HCT116 (cell line): Measurements from ENCODE around the gene EXD2. TPM values are rescaled to one million over a fixed set of nuclear protein-coding genes. Genes with fewer than 3 reads are reported as not detected.

Experiments used
- ATAC-seq: fragments of 200-7000 bp; cut with Tn5 transposase; 2 replicates; pipeline ENCODE4 v1.9.1; 2020; ENCODE audit warnings: mild to moderate bottlenecking, moderate library complexity
- BruUV-seq: library from RNA; stranded (reverse); fragments of 400-500 nt; replicated peaks from 2 replicates; lab custom pipeline; 2021; lab: Mats Ljungman, UMichigan
- CTCF ChIA-PET: fragments of 300-600 bp; sonication (Branson Sonifier 250); formaldehyde crosslinking; loops from one replicate; lab custom pipeline; 2021; ENCODE audit warnings: antibody characterized with exemption; lab: Charles Lee
- POLR2A ChIA-PET: fragments of 300-600, 350-600 bp; sonication (Branson Sonifier 250); formaldehyde crosslinking; loops from one replicate; lab custom pipeline; 2021; ENCODE audit warnings: antibody characterized with exemption; lab: Charles Lee
- RAD21 ChIA-PET, 2 experiments: fragments of 300-600 bp; sonication (Branson Sonifier 250); formaldehyde crosslinking; loops; one replicate each; lab custom pipeline; 2023; ENCODE audit warnings: low total read pairs in 2 of 2; ENCODE audit not compliant: uncharacterized antibody in 2 of 2, unreplicated experiment in 2 of 2, low non-redundant PET in 1 of 2; lab: Charles Lee
- DNase-seq: peaks from one replicate; pipeline ENCODE4 v3.0.0-alpha.2; 2010; ENCODE audit warnings: low read depth, low spot score
- H2AFZ ChIP-seq: fragments of 200-600 bp; shearing (Covaris generic), sonication (generic); 2 replicates; pipeline ENCODE4 v1.6.1; 2017; ENCODE audit warnings: low read depth, mixed run types, mixed read lengths, antibody characterized with exemption, low read length; ENCODE audit not compliant: poor library complexity, severe bottlenecking
- H3K27ac ChIP-seq: 2 replicates; pipeline ENCODE4 v1.5.1; 2012; ENCODE audit warnings: low read depth, low read length
- H3K27me3 ChIP-seq: fragments of 200-600 bp; sonication (generic); 2 replicates; pipeline ENCODE4 v1.6.1; 2016; ENCODE audit warnings: mixed run types, low read length, mixed read lengths; ENCODE audit not compliant: insufficient read depth
- H3K36me3 ChIP-seq, 2 experiments: fragments of 200-500 bp in 1 of 2; fragments of 200-600 bp in 1 of 2; sonication (Bioruptor generic) in 1 of 2; sonication (generic) in 1 of 2; 2 replicates each; pipeline versions ENCODE4 v1.5.1 to v1.6.1; 2014 to 2016; ENCODE audit warnings: low read length in 2 of 2, inconsistent platforms in 1 of 2, mixed read lengths in 1 of 2, mixed run types in 1 of 2; ENCODE audit not compliant: insufficient read depth in 2 of 2, control insufficient read depth in 1 of 2
- H3K4me1 ChIP-seq, 2 experiments: fragments of 200-600 bp in 1 of 2; sonication (generic) in 1 of 2; 2 replicates each; pipeline versions ENCODE4 v1.5.1 to v1.6.1; 2012 to 2017; ENCODE audit warnings: low read length in 2 of 2, inconsistent platforms in 1 of 2, mild to moderate bottlenecking in 1 of 2, mixed read lengths in 1 of 2, mixed run types in 1 of 2, moderate library complexity in 1 of 2; ENCODE audit not compliant: insufficient read depth in 2 of 2, control insufficient read depth in 1 of 2
- H3K4me2 ChIP-seq: fragments of 200-600 bp; sonication (generic); 2 replicates; pipeline ENCODE4 v1.6.1; 2017; ENCODE audit warnings: mixed run types, low read length, mixed read lengths
- H3K4me3 ChIP-seq, 2 experiments: fragments of 200-600 bp in 1 of 2; sonication (generic) in 1 of 2; replicated peaks in 1 of 2; 2 replicates each; pipeline ENCODE4 v1.5.1; 2011 to 2016; ENCODE audit warnings: low read length in 2 of 2, control low read depth in 1 of 2, low read depth in 1 of 2, mild to moderate bottlenecking in 1 of 2, mixed read lengths in 1 of 2, mixed run types in 1 of 2
- H3K79me2 ChIP-seq: fragments of 200-600 bp; sonication (generic); 2 replicates; pipeline ENCODE4 v1.6.1; 2017; ENCODE audit warnings: mild to moderate bottlenecking, mixed run types, low read length, moderate library complexity, mixed read lengths; ENCODE audit not compliant: insufficient read depth
- H3K9ac ChIP-seq: fragments of 200-600 bp; sonication (generic); 2 replicates; pipeline ENCODE4 v1.6.1; 2016; ENCODE audit warnings: low read length, mixed read lengths
- H3K9me2 ChIP-seq: fragments of 200-600 bp; sonication (generic), shearing (Covaris generic); 2 replicates; pipeline ENCODE4 v1.6.1; 2017; ENCODE audit warnings: mixed run types, mild to moderate bottlenecking, moderate library complexity; ENCODE audit not compliant: insufficient read depth
- H3K9me3 ChIP-seq, 2 experiments: fragments of 200-500 bp in 1 of 2; fragments of 200-600 bp in 1 of 2; sonication (Bioruptor generic) in 1 of 2; sonication (generic) in 1 of 2; 2 replicates each; pipeline ENCODE4 v1.6.1; 2014 to 2017; ENCODE audit warnings: low read length in 2 of 2, mixed read lengths in 2 of 2, inconsistent platforms in 1 of 2, low read depth in 1 of 2, mild to moderate bottlenecking in 1 of 2, mixed run types in 1 of 2, moderate library complexity in 1 of 2; ENCODE audit not compliant: control insufficient read depth in 1 of 2, insufficient read depth in 1 of 2
- H4K20me1 ChIP-seq: fragments of 200-600 bp; sonication (generic), shearing (Covaris generic); 2 replicates; pipeline ENCODE4 v1.6.1; 2017; ENCODE audit warnings: mixed run types, mild to moderate bottlenecking, moderate library complexity; ENCODE audit not compliant: insufficient read depth
- CEBPB ChIP-seq: IDR thresholded peaks from 2 replicates; pipeline ENCODE4 v1.6.1; 2012; ENCODE audit warnings: low read depth
- EGR1 ChIP-seq: IDR thresholded peaks from 2 replicates; pipeline ENCODE4 v1.6.1; 2012; ENCODE audit warnings: low read depth
- ELF1 ChIP-seq: IDR thresholded peaks from 2 replicates; pipeline ENCODE4 v1.6.1; 2012; ENCODE audit warnings: low read depth, borderline replicate concordance
- POLR2A ChIP-seq: IDR thresholded peaks from 2 replicates; pipeline ENCODE4 v1.7.0; 2011; ENCODE audit warnings: borderline replicate concordance; ENCODE audit not compliant: insufficient read depth, insufficient read length; ENCODE audit errors: extremely low read depth
- POLR2AphosphoS5 ChIP-seq: IDR thresholded peaks from 2 replicates; pipeline ENCODE4 v1.6.1; 2011; ENCODE audit warnings: mild to moderate bottlenecking, low read depth, low read length, moderate library complexity
- SIN3A ChIP-seq: IDR thresholded peaks from 2 replicates; pipeline ENCODE4 v1.6.1; 2012; ENCODE audit warnings: low read depth
- SP1 ChIP-seq: IDR thresholded peaks from 2 replicates; pipeline ENCODE4 v1.6.1; 2012; ENCODE audit warnings: low read depth
- TCF7L2 ChIP-seq: IDR thresholded peaks from 2 replicates; pipeline ENCODE4 v1.7.0; 2011; ENCODE audit warnings: borderline replicate concordance, inconsistent platforms; ENCODE audit not compliant: insufficient read depth, insufficient read length; ENCODE audit errors: extremely low read depth
- YY1 ChIP-seq: IDR thresholded peaks from 2 replicates; pipeline ENCODE4 v1.6.1; 2011; ENCODE audit warnings: low read length, low read depth, moderate library complexity, mild to moderate bottlenecking; ENCODE audit not compliant: insufficient replicate concordance; ENCODE audit errors: extremely low read depth
- ZBTB33 ChIP-seq: IDR thresholded peaks from 2 replicates; pipeline ENCODE4 v1.6.1; 2011; ENCODE audit warnings: mild to moderate bottlenecking, low read length, moderate library complexity; ENCODE audit not compliant: insufficient replicate concordance; ENCODE audit errors: extremely low read depth
- ZFX ChIP-seq: fragments of 450-650 bp; IDR thresholded peaks from 2 replicates; pipeline ENCODE4 v1.6.1; 2017
- intact Hi-C: fragments of 100-400 bp; cut with micrococcal nuclease; formaldehyde crosslinking; loops from 2 replicates; pipeline ENCODE4 v1.10.0; 2022
- total RNA-seq: library from RNA; stranded (reverse); gene quantifications from one replicate; pipeline ENCODE4 v1.2.1, GENCODE V29; 2021; ENCODE audit not compliant: unreplicated experiment
- TF ChIP-seq, protein P1 (sequence below): IDR thresholded peaks from 2 replicates; pipeline ENCODE4 v1.6.1; 2012
- TF ChIP-seq, protein P2 (sequence below): IDR thresholded peaks from 2 replicates; pipeline ENCODE4 v1.6.1; 2012; ENCODE audit warnings: low read depth

Gene EXD2
- total RNA-seq, 1 experiment from 2014 or later, result 20.2 TPM

DNA sequence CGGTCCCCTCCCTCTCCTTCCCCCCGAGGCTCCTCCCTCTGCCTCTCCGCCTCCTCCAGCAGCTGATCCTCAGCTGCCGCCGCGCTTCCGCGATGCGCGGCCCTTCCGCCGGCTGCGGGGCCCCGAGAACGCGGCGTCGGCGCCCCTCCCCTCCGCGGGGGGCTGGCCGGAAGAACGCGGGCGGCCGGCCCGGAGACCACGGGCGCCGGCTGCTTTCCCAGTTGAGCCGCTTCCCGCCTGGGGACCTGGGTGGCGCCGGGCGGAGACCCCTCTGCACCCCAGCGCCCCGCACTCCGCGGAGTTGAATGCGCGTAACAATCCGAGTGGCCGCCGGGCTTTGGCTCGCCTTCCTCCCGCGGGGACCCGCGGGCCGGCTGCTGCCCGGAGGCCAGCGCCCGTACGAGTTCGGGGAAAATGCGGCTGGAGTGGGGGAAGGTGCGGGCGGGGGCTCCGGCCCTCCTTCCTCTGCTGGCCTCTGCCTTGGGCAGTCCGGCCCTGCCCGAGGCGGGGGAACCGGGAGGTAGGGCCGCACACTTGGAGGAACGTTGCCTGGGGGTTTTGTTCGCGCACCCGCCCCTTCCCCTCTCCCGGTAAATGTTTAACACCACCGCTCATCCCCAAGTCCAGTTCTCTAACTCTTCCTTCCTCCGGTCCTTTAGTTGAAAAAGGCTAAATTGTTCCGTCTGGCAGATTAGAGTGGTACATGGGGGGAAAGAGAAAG lies 38.0 kb upstream of the EXD2 start:
- TF ChIP-seq YY1 (peak; percentile 63), TCF7L2 (peak; percentile 67), EGR1 (no peak), CEBPB (no peak), POLR2AphosphoS5 (peak; percentile 18; the same call in 1 of the 2 replicates), SIN3A (peak; percentile 81; the same call in 1 of the 2 replicates), POLR2A (peak; percentile 36), ELF1 (peak; percentile 57), ZFX (peak; percentile 76), SP1 (0 out of 2 replicates have a peak, but pooled peaks have one; percentile 36), ZBTB33 (no peak)
- TF ChIP-seq, protein P1, sequence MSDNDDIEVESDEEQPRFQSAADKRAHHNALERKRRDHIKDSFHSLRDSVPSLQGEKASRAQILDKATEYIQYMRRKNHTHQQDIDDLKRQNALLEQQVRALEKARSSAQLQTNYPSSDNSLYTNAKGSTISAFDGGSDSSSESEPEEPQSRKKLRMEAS, result peak; percentile 65; the same call in 1 of the 2 replicates
- TF ChIP-seq, protein P2, sequence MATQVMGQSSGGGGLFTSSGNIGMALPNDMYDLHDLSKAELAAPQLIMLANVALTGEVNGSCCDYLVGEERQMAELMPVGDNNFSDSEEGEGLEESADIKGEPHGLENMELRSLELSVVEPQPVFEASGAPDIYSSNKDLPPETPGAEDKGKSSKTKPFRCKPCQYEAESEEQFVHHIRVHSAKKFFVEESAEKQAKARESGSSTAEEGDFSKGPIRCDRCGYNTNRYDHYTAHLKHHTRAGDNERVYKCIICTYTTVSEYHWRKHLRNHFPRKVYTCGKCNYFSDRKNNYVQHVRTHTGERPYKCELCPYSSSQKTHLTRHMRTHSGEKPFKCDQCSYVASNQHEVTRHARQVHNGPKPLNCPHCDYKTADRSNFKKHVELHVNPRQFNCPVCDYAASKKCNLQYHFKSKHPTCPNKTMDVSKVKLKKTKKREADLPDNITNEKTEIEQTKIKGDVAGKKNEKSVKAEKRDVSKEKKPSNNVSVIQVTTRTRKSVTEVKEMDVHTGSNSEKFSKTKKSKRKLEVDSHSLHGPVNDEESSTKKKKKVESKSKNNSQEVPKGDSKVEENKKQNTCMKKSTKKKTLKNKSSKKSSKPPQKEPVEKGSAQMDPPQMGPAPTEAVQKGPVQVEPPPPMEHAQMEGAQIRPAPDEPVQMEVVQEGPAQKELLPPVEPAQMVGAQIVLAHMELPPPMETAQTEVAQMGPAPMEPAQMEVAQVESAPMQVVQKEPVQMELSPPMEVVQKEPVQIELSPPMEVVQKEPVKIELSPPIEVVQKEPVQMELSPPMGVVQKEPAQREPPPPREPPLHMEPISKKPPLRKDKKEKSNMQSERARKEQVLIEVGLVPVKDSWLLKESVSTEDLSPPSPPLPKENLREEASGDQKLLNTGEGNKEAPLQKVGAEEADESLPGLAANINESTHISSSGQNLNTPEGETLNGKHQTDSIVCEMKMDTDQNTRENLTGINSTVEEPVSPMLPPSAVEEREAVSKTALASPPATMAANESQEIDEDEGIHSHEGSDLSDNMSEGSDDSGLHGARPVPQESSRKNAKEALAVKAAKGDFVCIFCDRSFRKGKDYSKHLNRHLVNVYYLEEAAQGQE, result no peak
- DNase-seq (no peak), ATAC-seq (peak; percentile 84)
- BruUV-seq, result no TSS peak
- peak overlapping the region; percentile 90 for H3K4me2 ChIP-seq
- peak overlapping the region; percentile 1 for H2AFZ ChIP-seq
- no peaks in the 10 kb centered on the region for H3K9me2 ChIP-seq
- no peaks in the 10 kb centered on the region for H3K9me3 ChIP-seq
- H3K27ac ChIP-seq, result peak overlapping the region; percentile 89
- peak overlapping the region; percentile 77 for H3K9ac ChIP-seq
- POLR2A ChIA-PET, result interaction anchor here (0.6 kb wide), 1 partner anchor 59 kb away, joined by 5 read pairs; no protein-coding TSS in a partner anchor
- RAD21 ChIA-PET, result no interaction called here
- intact Hi-C loops, result no loop called here
- no peaks in the 10 kb centered on the region for H3K27me3 ChIP-seq
- CTCF ChIA-PET, result interaction anchor here (1.0 to 1.1 kb wide), 2 partner anchors 24 to 305 kb away, joined by 3 read pairs; no protein-coding TSS in a partner anchor
- no peaks in the 10 kb centered on the region for H4K20me1 ChIP-seq
- H3K4me1 ChIP-seq, result peaks cover 22 to 29% of the 10 kb centered on the region in 2 experiments
- H3K4me3 ChIP-seq, result peak overlapping the region; percentile 82 to 83
- H3K79me2 ChIP-seq, result peaks cover 35% of the 10 kb centered on the region
- 0 out of 4 replicates have a peak, but pooled peaks cover 3 to 6% of the 10 kb centered on the region in 2 experiments for H3K36me3 ChIP-seq
